Mesenteric fat pad (tissue), 1 donor: ENCODE data around the gene ZNF525. TPM values are rescaled to one million over a fixed set of nuclear protein-coding genes. Genes with fewer than 3 reads are reported as not detected.
"Not testable (repeated sequence)": the region's sequence is repeated elsewhere in the genome, so short reads cannot be mapped to it uniquely, and the experiment has no call there.

ENCODE experiments used
- DNase-seq: peaks from one replicate; pipeline ENCODE4 v3.0.0-alpha.2; 2020; ENCODE audit warnings: low spot score
- total RNA-seq: library from RNA; stranded (reverse); fragmentation: NEBNext Ultra II Directional; extraction: Animal tissue kit (Norgen Biotek cat#: 25700); gene quantifications from one replicate; pipeline ENCODE4 v1.2.1, GENCODE V29; 2021
- donor health status: DM: yes; HTN: yes; CAD: no.

ZNF525 gene
- total RNA-seq, 1 donor from 2014 or later, result 4.8 TPM

DNA sequence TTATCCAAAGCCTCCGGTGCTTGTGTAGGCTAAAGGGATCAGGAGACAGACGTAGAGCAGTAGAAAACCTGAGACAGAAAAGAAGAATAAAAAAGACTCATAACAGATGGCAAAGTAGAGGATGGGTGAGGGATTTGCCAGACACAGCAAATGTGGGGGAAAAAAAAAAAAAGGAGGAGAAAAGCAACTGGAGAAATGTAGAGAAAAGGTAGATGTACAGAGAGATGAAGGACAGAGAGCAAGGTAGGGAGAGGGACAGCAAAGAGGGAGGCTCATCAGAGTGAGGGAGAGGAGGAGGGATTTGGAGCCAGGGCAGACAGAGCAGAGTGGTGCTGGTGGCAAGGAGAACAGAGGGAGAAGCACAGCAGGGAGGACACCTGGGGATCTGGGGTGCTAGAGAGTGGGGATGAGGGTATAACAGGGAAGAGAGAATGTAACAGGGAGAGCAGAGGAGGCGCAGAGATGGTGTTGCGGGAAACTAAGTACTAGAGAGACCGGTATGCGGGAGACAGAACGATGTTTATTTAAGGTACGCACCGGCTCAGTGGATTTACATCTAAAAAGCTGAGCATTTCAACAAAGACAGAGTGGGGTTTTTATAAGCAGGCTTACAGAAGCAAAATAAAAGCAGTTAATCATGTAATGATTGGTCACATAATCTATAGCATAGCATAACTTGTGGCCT lies 30.5 kb downstream of the ZNF525 start:
- not testable (repeated sequence) for DNase-seq

DNA sequence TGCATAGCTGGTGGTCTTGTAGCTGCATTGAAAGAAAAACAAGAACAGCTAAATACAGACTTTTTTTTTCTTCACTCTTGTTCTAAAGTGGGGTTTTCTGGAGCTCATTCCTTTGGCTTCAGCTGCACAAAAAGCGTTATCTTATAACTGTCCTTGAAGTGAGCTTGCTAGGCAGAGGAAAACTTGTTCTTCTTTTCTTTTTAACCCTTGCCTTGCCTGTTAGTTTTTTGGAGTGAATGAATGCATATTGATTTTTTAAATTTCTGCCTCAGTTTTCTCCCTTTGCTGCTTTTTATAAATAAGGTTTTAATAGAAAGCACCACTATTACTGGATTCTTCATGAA lies 31.0 kb downstream of the ZNF525 start:
- DNase-seq, result no peak

- DNase-seq, result not testable (repeated sequence)
These were observed 32.4 kb downstream of the ZNF525 start for GRCh38 chr19:53397918-53398317.

GRCh38 chr19:53409505-53410204 lies 44.1 kb downstream of the ZNF525 start:
- no peak for DNase-seq

DNA sequence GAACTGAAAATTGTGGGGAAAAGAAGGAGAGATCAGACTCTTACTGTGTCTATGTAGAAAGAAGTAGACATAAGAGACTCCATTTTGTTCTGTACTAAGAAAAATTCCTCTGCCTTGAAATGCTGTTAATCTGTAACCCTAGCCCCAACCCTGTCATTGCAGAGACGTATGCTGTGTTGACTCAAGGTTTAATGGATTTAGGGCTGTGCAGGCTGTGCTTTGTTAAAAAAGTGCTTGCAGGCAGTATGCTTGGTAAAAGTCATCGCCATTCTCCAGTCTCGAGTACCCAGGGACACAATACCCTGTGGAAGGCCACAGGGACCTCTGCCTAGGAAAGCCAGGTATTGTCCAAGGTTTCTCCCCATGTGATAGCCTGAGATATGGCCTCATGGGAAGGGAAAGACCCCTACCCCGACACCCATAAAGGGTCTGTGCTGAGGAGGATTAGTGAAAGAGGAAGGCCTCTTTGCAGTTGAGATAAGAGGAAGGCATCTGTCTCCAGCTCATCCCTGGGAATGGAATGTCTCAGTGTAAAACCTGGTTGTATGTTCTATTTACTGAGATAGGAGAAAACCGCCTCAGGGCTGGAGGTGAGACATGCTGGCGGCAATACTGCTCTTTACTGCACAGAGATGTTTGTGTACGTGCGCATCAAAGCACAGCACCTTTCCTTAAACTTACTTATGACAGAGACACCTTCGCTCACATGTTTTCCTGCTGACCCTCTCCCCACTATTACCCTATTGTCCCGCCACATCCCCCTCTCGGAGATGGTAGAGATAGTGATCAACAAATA lies 55.2 kb downstream of the ZNF525 start:
- not testable (repeated sequence) for DNase-seq

DNA sequence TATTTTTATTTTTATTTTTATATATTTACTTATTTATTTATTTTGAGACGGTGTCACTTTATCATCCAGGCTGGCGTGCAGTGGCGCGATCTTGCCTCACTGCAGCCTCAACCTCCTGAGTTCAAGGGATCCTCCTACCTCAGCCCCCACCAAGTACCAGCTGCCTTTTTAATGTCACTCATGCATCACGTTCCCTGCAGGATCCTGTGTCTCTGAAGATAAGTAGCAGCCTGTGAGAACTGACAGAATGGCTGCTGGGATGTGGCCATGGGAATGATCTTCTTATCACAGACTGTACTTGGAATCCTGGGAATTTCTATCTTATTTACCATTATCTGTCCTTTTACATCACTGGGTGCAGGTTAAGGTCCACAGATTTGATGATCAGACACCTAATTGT lies 57.0 kb downstream of the ZNF525 start:
- no peak for DNase-seq

- DNase-seq, result not testable (repeated sequence)
These were observed 57.6 kb downstream of the ZNF525 start for GRCh38 chr19:53423074-53423473.

GRCh38 chr19:53423680-53424079 lies 58.2 kb downstream of the ZNF525 start:
- DNase-seq, result not testable (repeated sequence)

DNA sequence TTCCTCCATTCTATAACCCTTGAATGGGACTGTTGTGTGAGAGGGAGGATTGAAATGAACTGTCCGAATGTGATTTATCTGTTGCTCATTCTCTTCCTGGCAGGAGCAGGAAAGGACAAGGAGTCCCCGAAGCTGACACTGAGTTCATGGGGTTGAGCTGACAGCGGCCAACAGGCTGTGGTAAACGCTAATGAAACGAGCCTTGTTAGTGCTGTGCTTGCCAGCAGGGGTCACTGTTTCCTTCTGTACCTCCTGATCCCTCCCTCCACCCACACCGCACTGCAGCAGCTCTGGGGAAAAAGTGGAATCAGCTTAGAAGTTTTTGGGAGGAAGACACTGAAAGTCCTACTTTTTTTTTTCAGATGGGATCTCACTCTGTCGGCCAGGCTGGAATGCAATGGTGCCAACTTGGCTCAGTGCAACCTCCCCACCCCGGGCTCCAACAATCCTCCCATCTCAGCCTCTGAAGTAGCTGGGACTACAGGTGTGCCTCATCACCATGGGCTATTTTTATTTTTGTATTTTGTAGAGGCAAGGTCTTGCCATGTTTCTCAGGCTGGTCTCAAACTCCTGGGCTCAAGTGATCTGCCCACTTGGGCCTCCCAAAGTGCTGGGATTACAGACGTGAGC lies 59.6 kb downstream of the ZNF525 start:
- no peak for DNase-seq

DNA sequence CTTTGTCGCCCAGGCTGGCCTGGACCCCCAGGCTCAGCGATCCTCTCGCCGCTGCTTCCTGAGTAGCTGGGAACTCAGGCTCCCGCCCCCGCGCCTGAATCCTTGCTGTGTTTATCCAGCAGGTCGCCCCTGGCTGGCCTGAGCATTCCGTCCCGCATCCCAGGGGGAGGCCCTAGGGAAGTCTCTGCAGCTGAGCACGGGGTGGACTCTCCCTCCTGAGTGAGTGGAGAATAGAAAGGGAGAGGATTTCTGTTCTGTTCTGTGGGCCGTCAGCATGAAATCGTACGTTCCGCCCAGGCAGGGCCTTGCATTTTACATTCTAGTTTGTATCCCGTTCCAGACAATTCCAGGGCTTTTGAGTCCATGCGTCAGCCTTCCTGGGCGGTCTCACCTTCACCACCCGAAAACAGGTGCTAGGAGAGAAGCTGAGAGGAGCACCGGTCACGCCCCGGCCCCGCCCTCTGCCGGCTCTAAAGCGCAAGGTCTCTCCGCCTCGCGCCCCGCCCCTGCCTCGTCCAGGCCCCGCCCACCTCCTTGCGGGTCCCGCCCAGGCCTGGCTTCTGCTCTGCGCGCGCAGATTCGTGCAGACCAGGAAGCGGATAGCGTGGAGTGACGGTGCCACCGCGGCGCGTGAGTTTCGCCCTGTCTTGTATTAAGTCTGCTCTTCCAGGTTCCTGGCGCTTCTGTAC lies 66.0 kb downstream of the ZNF525 start, which contains the start of gene ZNF761:
TSS of gene ZNF761 (plus strand) at position 586 of the 689 bp plus-strand sequence. CDS start 15,285 bp downstream, outside the sequence.
- peak; percentile 99 for DNase-seq

GRCh38 chr19:53432088-53432661 lies 66.7 kb downstream of the ZNF525 start:
- DNase-seq, result no peak

Other genes with a start within 250 kb of the ZNF525 start
- 12.7 TPM for gene ZNF415, start 232.8 kb upstream of the ZNF525 start, total RNA-seq
- 9.7 TPM for gene ZNF347, start 206.7 kb upstream of the ZNF525 start, total RNA-seq
- gene ZNF665, start 172.3 kb upstream of the ZNF525 start, total RNA-seq, result 2.5 TPM
- gene ZNF677, start 110.8 kb upstream of the ZNF525 start, total RNA-seq, result 9.3 TPM
- not detected for gene VN1R2, start 107.4 kb upstream of the ZNF525 start, total RNA-seq
- gene VN1R4, start 98.0 kb upstream of the ZNF525 start, total RNA-seq, result not detected
- 4.8 TPM for gene ZNF845, start 32.0 kb upstream of the ZNF525 start, total RNA-seq
- gene ZNF765, start 29.4 kb downstream of the ZNF525 start, total RNA-seq, result 7.5 TPM
- 11.0 TPM for gene ZNF761, start 66.3 kb downstream of the ZNF525 start, total RNA-seq
- 3.6 TPM for gene ZNF813, start 102.0 kb downstream of the ZNF525 start, total RNA-seq
- 194 TPM for gene ZNF331, start 172.4 kb downstream of the ZNF525 start, total RNA-seq